WTC11 (cell line): ENCODE data around the gene ZNF674. TPM values are rescaled to one million over a fixed set of nuclear protein-coding genes. Genes with fewer than 3 reads are reported as not detected.
A peak's percentile ranks its signal among the peaks of the same experiment; 100 is the strongest.

Experiments
- ATAC-seq: fragments of 200-7000 bp; cut with Tn5 transposase; 2 replicates; pipeline ENCODE4 v1.10.0; 2021; ENCODE audit warnings: mild to moderate bottlenecking, moderate library complexity
- CTCF ChIA-PET: fragments of 300-600 bp; sonication (Branson Sonifier 250); formaldehyde crosslinking; loops from one replicate; lab custom pipeline; 2021; ENCODE audit warnings: antibody characterized with exemption; lab: Charles Lee
- POLR2A ChIA-PET: fragments of 350-600 bp; sonication (Branson Sonifier 250); formaldehyde crosslinking; loops from one replicate; lab custom pipeline; 2021; ENCODE audit warnings: antibody characterized with exemption; lab: Charles Lee
- DNase-seq: peaks from one replicate; pipeline ENCODE4 v3.0.0; 2021; ENCODE audit warnings: low spot score
- H3K27ac Mint-ChIP-seq: 2 replicates; pipeline ENCODE4 v1.8.0; 2021; ENCODE audit warnings: mixed read lengths
- H3K27me3 Mint-ChIP-seq: 2 replicates; pipeline ENCODE4 v1.8.0; 2021; ENCODE audit warnings: low read depth, mild to moderate bottlenecking, moderate library complexity, mixed read lengths
- H3K36me3 Mint-ChIP-seq: 2 replicates; pipeline ENCODE4 v1.8.0; 2021; ENCODE audit warnings: mixed read lengths
- H3K4me1 Mint-ChIP-seq: 2 replicates; pipeline ENCODE4 v1.8.0; 2022; ENCODE audit warnings: mixed read lengths
- H3K4me3 Mint-ChIP-seq: 2 replicates; pipeline ENCODE4 v1.8.0; 2021; ENCODE audit warnings: mild to moderate bottlenecking, moderate library complexity, mixed read lengths
- H3K9me3 Mint-ChIP-seq: 2 replicates; pipeline ENCODE4 v1.8.0; 2021; ENCODE audit warnings: mixed read lengths
- ATF3 ChIP-seq: sonication (generic); formaldehyde crosslinking; conservative IDR thresholded peaks from 2 replicates; pipeline ENCODE4 v1.8.1; 2022; ENCODE audit warnings: mild to moderate bottlenecking, missing genetic modification reagents
- CREB1 ChIP-seq: sonication (generic); formaldehyde crosslinking; IDR thresholded peaks from 2 replicates; pipeline ENCODE4 v1.8.0; 2023; ENCODE audit warnings: mild to moderate bottlenecking, missing genetic modification reagents
- KAT7 ChIP-seq: sonication (generic); formaldehyde crosslinking; IDR thresholded peaks from 2 replicates; pipeline ENCODE4 v1.8.1; 2023; ENCODE audit warnings: missing genetic modification reagents, mild to moderate bottlenecking, borderline replicate concordance
- MYBL2 ChIP-seq: sonication (generic); formaldehyde crosslinking; IDR thresholded peaks from 2 replicates; pipeline ENCODE4 v1.8.1; 2023; ENCODE audit warnings: mild to moderate bottlenecking, moderate library complexity, missing genetic modification reagents
- OVOL2 ChIP-seq: fragments of 250-450 bp; sonication (Bioruptor Pico); IDR thresholded peaks from 2 replicates; pipeline ENCODE4 v1.9.0; 2021; ENCODE audit warnings: mild to moderate bottlenecking, borderline replicate concordance
- SMAD4 ChIP-seq: sonication (generic); formaldehyde crosslinking; IDR thresholded peaks from 2 replicates; pipeline ENCODE4 v1.8.0; 2022; ENCODE audit warnings: mild to moderate bottlenecking, missing genetic modification reagents
- TP53 ChIP-seq: sonication (generic); formaldehyde crosslinking; IDR thresholded peaks from 2 replicates; pipeline ENCODE4 v1.8.1; 2023; ENCODE audit warnings: mild to moderate bottlenecking, missing genetic modification reagents
- ZNF138 ChIP-seq: sonication (generic); formaldehyde crosslinking; conservative IDR thresholded peaks from 2 replicates; pipeline ENCODE4 v1.8.1; 2022; ENCODE audit warnings: mild to moderate bottlenecking, moderate library complexity, missing genetic modification reagents
- ZNF425 ChIP-seq: fragments of 250-450 bp; sonication (Bioruptor Pico); conservative IDR thresholded peaks from 2 replicates; pipeline ENCODE4 v1.9.0; 2021; ENCODE audit warnings: mild to moderate bottlenecking
- ZNF671 ChIP-seq: fragments of 250-450 bp; sonication (Bioruptor Pico); IDR thresholded peaks from 2 replicates; pipeline ENCODE4 v1.8.0; 2021; ENCODE audit warnings: mild to moderate bottlenecking
- total RNA-seq: library from RNA; stranded (reverse); gene quantifications from 3 replicates; pipeline ENCODE4 v1.2.3, GENCODE V29; 2021
- TF ChIP-seq, protein P1 (sequence below): sonication (generic); formaldehyde crosslinking; IDR thresholded peaks from 2 replicates; pipeline ENCODE4 v1.8.1; 2023; ENCODE audit warnings: mild to moderate bottlenecking, missing genetic modification reagents, borderline replicate concordance
- TF ChIP-seq, protein P2 (sequence below): sonication (generic); formaldehyde crosslinking; IDR thresholded peaks from 2 replicates; pipeline ENCODE4 v1.8.1; 2023; ENCODE audit warnings: mild to moderate bottlenecking, missing genetic modification reagents
- TF ChIP-seq, protein P3 (sequence below): fragments of 200-600 bp; IDR thresholded peaks from 2 replicates; pipeline ENCODE4 v1.8.0; 2022; ENCODE audit warnings: antibody characterized with exemption

ZNF674 gene
- total RNA-seq, 1 experiment from 2014 or later: 7.0 TPM

- CTCF ChIA-PET: interaction anchor here (1.0 kb wide), 1 partner anchor 87 kb away, joined by 3 read pairs; no protein-coding TSS in a partner anchor
- Mint-ChIP-seq H3K9me3 (no peaks in the 10 kb centered on the region), H3K27me3 (peaks cover 3% of the 10 kb centered on the region), H3K4me1 (peaks cover 34% of the 10 kb centered on the region), H3K4me3 (peak within 1 kb of the TSS; percentile 70), H3K27ac (no peak within 1 kb of the TSS), H3K36me3 (0 out of 2 replicates have a peak, but pooled peaks cover 3% of the 10 kb centered on the region)
- ATAC-seq (peak; percentile 83), DNase-seq (peak; percentile 70)
- POLR2A ChIA-PET: no interaction called here
- TF ChIP-seq, protein P1, sequence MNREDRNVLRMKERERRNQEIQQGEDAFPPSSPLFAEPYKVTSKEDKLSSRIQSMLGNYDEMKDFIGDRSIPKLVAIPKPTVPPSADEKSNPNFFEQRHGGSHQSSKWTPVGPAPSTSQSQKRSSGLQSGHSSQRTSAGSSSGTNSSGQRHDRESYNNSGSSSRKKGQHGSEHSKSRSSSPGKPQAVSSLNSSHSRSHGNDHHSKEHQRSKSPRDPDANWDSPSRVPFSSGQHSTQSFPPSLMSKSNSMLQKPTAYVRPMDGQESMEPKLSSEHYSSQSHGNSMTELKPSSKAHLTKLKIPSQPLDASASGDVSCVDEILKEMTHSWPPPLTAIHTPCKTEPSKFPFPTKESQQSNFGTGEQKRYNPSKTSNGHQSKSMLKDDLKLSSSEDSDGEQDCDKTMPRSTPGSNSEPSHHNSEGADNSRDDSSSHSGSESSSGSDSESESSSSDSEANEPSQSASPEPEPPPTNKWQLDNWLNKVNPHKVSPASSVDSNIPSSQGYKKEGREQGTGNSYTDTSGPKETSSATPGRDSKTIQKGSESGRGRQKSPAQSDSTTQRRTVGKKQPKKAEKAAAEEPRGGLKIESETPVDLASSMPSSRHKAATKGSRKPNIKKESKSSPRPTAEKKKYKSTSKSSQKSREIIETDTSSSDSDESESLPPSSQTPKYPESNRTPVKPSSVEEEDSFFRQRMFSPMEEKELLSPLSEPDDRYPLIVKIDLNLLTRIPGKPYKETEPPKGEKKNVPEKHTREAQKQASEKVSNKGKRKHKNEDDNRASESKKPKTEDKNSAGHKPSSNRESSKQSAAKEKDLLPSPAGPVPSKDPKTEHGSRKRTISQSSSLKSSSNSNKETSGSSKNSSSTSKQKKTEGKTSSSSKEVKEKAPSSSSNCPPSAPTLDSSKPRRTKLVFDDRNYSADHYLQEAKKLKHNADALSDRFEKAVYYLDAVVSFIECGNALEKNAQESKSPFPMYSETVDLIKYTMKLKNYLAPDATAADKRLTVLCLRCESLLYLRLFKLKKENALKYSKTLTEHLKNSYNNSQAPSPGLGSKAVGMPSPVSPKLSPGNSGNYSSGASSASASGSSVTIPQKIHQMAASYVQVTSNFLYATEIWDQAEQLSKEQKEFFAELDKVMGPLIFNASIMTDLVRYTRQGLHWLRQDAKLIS: no peak
- TF ChIP-seq ZNF671 (CRISPR knock-in tag) (no peak), ZNF138 (no peak)
Measured at GRCh38 chrX:46573331-46573891, 28.2 kb upstream of the ZNF674 start, which contains the start of gene CHST7. Gene CHST7, plus strand, starts transcription at chrX:46573765. Its CDS starts 167 bp downstream, at chrX:46573932.

DNA sequence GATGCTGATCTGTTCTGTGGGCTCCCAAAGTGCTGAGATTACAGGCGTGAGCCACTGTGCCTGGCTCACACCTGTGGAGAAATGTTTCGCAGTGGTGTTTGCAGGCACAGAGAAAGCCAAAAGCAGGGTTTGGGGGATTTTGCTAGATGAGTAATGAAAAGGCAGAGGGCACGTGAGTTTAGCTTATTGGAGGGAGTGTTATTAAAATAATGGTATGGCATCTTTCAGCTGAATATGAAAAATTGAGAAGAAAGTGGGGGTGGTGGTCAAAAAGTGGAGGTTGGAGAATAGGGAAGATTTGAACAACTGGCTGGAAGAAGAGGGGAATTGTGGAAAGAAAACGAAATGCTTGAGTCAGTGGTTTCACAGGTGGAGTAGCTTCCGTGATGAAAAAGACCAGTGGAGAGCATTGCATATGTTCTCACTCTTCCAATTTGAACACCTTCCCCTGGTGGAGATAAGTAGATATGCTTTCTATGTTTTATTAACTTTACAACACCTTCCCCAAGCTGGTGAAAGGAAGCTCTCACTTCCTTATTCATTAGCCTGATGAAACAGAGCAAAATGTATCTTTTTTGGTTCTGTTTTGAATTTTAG, 27.2 kb upstream of the ZNF674 start:
- Mint-ChIP-seq H3K9me3 (no peaks in the 10 kb centered on the region), H3K27ac (no peak overlapping the region), H3K4me3 (no peak overlapping the region), H3K27me3 (peaks cover 3% of the 10 kb centered on the region), H3K4me1 (peaks cover 34% of the 10 kb centered on the region), H3K36me3 (no peaks in the 10 kb centered on the region)
- ChIA-PET POLR2A (no interaction called here), CTCF (interaction anchor here (1.0 kb wide), 1 partner anchor 86 kb away, joined by 3 read pairs; no protein-coding TSS in a partner anchor)
- no peak for ATAC-seq
- DNase-seq: no peak
- TF ChIP-seq, protein P2, sequence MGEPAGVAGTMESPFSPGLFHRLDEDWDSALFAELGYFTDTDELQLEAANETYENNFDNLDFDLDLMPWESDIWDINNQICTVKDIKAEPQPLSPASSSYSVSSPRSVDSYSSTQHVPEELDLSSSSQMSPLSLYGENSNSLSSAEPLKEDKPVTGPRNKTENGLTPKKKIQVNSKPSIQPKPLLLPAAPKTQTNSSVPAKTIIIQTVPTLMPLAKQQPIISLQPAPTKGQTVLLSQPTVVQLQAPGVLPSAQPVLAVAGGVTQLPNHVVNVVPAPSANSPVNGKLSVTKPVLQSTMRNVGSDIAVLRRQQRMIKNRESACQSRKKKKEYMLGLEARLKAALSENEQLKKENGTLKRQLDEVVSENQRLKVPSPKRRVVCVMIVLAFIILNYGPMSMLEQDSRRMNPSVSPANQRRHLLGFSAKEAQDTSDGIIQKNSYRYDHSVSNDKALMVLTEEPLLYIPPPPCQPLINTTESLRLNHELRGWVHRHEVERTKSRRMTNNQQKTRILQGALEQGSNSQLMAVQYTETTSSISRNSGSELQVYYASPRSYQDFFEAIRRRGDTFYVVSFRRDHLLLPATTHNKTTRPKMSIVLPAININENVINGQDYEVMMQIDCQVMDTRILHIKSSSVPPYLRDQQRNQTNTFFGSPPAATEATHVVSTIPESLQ (CRISPR knock-in tag): no peak

DNA sequence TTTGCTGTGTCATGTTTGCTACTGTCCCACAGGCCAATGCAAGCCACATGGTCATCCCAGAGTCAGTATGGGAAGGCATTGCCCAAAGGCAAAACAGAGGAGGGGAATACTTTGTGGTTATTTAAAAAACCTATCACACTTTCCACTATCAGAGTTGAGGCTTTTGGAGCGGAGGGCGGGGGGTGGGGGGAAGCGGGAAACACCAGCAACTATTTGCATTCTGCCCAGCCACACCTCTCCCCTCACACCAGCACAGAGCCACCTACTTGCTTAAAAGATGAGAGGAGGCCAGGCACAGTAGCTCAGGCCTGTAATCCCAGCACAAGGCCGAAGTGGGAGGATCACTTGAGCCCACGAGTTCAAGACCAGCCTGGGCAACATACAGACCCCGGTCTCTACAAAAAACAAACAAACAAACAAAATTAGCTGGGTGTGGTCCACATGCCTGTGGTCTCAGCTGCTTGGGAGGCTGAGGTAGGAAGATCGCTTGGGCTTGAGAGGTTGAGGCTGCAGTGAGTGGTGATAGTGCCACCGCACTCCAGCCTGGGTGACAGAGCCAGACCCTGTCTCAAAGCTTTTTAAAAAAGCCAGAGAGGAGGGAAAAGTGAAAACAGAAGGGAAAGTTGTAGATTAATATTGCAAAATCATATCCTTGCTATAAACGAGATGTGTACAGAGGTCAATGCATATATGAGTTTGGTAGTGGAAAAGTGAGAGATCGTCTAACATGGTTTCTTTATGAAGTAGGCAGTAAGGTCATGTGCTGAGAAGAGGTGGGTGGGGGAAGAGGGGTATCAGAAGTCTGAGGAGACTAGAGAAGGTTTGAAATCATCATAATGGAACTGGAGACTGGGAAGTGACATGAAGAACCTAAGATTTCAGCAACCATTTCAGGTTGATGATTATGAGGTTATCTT, 26.5 kb upstream of the ZNF674 start:
- no peak for ATAC-seq
- H3K36me3 Mint-ChIP-seq: no peaks in the 10 kb centered on the region
- no peak overlapping the region for H3K4me3 Mint-ChIP-seq
- CTCF ChIA-PET: interaction anchor here (1.0 kb wide), 1 partner anchor 225 kb away, joined by 3 read pairs; no protein-coding TSS in a partner anchor
- H3K9me3 Mint-ChIP-seq: no peaks in the 10 kb centered on the region
- POLR2A ChIA-PET: no interaction called here
- H3K4me1 Mint-ChIP-seq: peaks cover 27% of the 10 kb centered on the region
- H3K27ac Mint-ChIP-seq: peak overlapping the region; percentile 66; the same call in 1 of the 2 replicates
- DNase-seq: no peak
- H3K27me3 Mint-ChIP-seq: peaks cover 3% of the 10 kb centered on the region
- no peak for TF ChIP-seq SMAD4 (CRISPR knock-in tag)
- no peak for TF ChIP-seq ATF3
- TF ChIP-seq MYBL2: no peak
- no peak for TF ChIP-seq ZNF425 (CRISPR knock-in tag)
- no peak for TF ChIP-seq KAT7
- no peak for TF ChIP-seq CREB1 (CRISPR knock-in tag)
- TF ChIP-seq, protein P3, sequence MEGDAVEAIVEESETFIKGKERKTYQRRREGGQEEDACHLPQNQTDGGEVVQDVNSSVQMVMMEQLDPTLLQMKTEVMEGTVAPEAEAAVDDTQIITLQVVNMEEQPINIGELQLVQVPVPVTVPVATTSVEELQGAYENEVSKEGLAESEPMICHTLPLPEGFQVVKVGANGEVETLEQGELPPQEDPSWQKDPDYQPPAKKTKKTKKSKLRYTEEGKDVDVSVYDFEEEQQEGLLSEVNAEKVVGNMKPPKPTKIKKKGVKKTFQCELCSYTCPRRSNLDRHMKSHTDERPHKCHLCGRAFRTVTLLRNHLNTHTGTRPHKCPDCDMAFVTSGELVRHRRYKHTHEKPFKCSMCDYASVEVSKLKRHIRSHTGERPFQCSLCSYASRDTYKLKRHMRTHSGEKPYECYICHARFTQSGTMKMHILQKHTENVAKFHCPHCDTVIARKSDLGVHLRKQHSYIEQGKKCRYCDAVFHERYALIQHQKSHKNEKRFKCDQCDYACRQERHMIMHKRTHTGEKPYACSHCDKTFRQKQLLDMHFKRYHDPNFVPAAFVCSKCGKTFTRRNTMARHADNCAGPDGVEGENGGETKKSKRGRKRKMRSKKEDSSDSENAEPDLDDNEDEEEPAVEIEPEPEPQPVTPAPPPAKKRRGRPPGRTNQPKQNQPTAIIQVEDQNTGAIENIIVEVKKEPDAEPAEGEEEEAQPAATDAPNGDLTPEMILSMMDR: no peak
- no peak for TF ChIP-seq OVOL2 (CRISPR knock-in tag)
- no peak for TF ChIP-seq TP53 (CRISPR knock-in tag)
